Measurements from ENCODE around the gene PTPN1. TPM values are rescaled to one million over a fixed set of nuclear protein-coding genes. Genes with fewer than 3 reads are reported as not detected.

Gene PTPN1
- total RNA-seq, 4 donors from 2014 or later, result 20.7 to 26.7 (median 23.7) TPM

DNA sequence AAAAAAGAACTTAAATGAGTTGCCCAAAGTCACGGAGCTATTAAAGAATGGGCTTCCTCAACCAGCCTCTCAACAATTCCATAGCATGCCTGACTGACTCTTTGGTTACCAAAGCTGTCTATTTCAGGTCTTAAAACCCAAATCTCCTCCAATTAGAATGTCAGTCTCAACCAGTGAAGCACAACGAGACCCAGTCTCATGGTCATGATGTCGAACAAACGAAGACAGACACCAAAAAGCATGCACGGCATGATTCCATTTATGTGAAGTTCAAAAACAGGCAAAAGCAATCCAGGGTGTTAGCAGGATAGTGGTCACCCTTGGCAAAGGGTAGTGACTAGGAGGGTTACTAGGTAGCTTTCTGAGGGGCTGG, 16.3 kb upstream of the PTPN1 start:
- no peak for DNase-seq (ENCODE audit: low spot score in 2 of 2)
- WGBS, 2 donors, result 81 to 83% methylated on average over 5 of the region's 5 CpGs
- no peaks in the 10 kb centered on the region for H3K27me3 ChIP-seq
- H3K27ac ChIP-seq, result no peak overlapping the region
- H3K4me1 ChIP-seq, result no peaks in the 10 kb centered on the region
- no peaks in the 10 kb centered on the region for H3K36me3 ChIP-seq
- TF ChIP-seq CTCF (IDR thresholded peaks at IDR 0.05) (no peak), POLR2A (IDR thresholded peaks at IDR 0.05) (no peak), EP300 (IDR thresholded peaks at IDR 0.05) (no peak)
- no peaks in the 10 kb centered on the region for H3K9me3 ChIP-seq
- no peak overlapping the region for H3K4me3 ChIP-seq

- TF ChIP-seq CTCF (IDR thresholded peaks at IDR 0.05) (no peak), POLR2A (IDR thresholded peaks at IDR 0.05) (no peak), EP300 (IDR thresholded peaks at IDR 0.05) (no peak)
- 63 to 73% methylated on average over 4 to 6 of the region's 6 CpGs for WGBS, 2 donors
- H3K9me3 ChIP-seq, result no peaks in the 10 kb centered on the region
- H3K36me3 ChIP-seq, result no peaks in the 10 kb centered on the region
- H3K27me3 ChIP-seq, result no peaks in the 10 kb centered on the region
- no peak overlapping the region for H3K4me3 ChIP-seq
- no peaks in the 10 kb centered on the region for H3K4me1 ChIP-seq
- H3K27ac ChIP-seq, result no peak overlapping the region
- no peak for DNase-seq (ENCODE audit: low spot score in 2 of 2)
These were observed 15.8 kb upstream of the PTPN1 start for GRCh38 chr20:50494428-50494827.

DNA sequence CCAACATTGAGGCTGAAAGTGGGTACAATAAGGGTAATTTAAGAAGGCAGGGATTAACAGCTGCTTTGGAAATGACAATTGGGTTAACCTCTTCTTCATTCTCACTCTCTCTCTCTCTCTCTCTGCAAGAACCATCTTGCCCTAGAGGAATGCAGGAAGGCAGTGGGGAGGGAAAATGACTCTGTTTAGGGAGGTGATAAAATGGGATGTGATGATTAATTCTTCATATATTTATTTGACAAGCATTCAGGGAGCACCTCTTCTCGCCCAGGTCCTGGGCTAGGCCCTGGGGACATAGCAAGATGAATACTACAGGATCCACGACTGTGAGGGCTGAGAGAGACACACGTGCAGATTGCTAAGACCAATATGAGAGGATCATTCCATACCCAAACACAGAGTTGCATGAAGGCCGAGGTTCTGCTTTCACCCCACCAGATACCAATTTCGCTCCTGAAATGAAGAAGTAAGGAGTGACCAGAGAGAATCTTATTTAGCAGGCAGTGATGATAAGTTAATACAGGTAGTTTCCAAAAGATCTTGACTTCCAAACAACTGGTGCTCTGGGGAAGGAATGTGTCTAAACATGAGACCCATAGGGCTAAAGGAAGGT, 13.3 kb upstream of the PTPN1 start:
- H3K4me3 ChIP-seq, result no peak overlapping the region
- H3K4me1 ChIP-seq, result no peaks in the 10 kb centered on the region
- no peak overlapping the region for H3K27ac ChIP-seq
- DNase-seq (ENCODE audit: low spot score in 2 of 2), result no peak
- TF ChIP-seq CTCF (IDR thresholded peaks at IDR 0.05), result no peak
- no peak for TF ChIP-seq POLR2A (IDR thresholded peaks at IDR 0.05)
- no peak for TF ChIP-seq EP300 (IDR thresholded peaks at IDR 0.05)
- 74 to 75% methylated on average over 5 of the region's 5 CpGs for WGBS, 2 donors
- H3K36me3 ChIP-seq, result no peaks in the 10 kb centered on the region
- no peaks in the 10 kb centered on the region for H3K27me3 ChIP-seq
- H3K9me3 ChIP-seq, result no peaks in the 10 kb centered on the region

GRCh38 chr20:50498071-50498776, 12.0 kb upstream of the PTPN1 start:
- no peak for DNase-seq (ENCODE audit: low spot score in 2 of 2)
- H3K27ac ChIP-seq, result no peak overlapping the region
- H3K27me3 ChIP-seq, result no peaks in the 10 kb centered on the region
- peaks cover 0 to 3% (median 0%) of the 10 kb centered on the region in 4 donors for H3K4me1 ChIP-seq
- H3K9me3 ChIP-seq, result no peaks in the 10 kb centered on the region
- WGBS, 2 donors, result 85 to 90% methylated on average over 5 of the region's 5 CpGs
- H3K36me3 ChIP-seq, result no peaks in the 10 kb centered on the region
- no peak overlapping the region for H3K4me3 ChIP-seq
- TF ChIP-seq POLR2A (IDR thresholded peaks at IDR 0.05), result no peak

- no peaks in the 10 kb centered on the region for H3K27me3 ChIP-seq
- no peak overlapping the region for H3K27ac ChIP-seq
- WGBS, 2 donors, result 95 to 96% methylated on average over 3 of the region's 3 CpGs
- DNase-seq (ENCODE audit: low spot score in 2 of 2), result no peak
- TF ChIP-seq EP300 (IDR thresholded peaks at IDR 0.05) (no peak), CTCF (IDR thresholded peaks at IDR 0.05) (no peak), POLR2A (IDR thresholded peaks at IDR 0.05) (no peak)
- H3K36me3 ChIP-seq, result no peaks in the 10 kb centered on the region
- peaks cover 0 to 20% (median 4%) of the 10 kb centered on the region in 4 donors for H3K4me1 ChIP-seq
- no peak overlapping the region for H3K4me3 ChIP-seq
- no peaks in the 10 kb centered on the region for H3K9me3 ChIP-seq
These were observed 10.2 kb upstream of the PTPN1 start for GRCh38 chr20:50499938-50500337.
